HG02763 (cell line): ENCODE data around the gene COMMD7.

Experiments
- ATAC-seq: cut with Tn5 transposase; IDR thresholded peaks from one replicate; pipeline ENCODE4 v1.9.1; 2021; ENCODE audit warnings: mild to moderate bottlenecking, moderate library complexity; ENCODE audit not compliant: unreplicated experiment

COMMD7 gene

DNA sequence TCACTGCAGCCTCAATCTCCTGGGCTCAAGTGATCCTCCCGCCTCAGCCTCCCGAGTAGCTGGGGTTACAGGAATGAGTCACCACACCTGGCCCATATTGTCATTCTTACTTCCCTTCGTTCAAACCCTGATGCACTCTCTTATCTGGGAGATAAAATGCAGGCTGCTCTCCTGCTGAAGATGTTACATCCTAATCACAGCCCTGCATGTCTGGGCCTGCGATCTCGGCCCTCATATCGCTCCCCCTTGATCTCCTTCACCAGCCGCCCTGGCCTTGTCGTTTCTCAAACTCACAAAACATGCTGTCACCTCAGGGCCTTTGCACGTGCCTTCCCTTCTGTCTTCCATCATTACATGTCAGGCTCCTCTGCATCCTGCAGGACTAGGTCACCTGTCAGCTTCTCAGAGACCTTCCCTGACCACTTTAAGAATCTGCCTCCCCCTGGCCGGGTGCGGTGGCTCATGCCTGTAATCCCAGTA lies 60.7 kb downstream of the COMMD7 start:
- no peak for ATAC-seq

- ATAC-seq = no peak
Observed at GRCh38 chr20:32681175-32682084, 61.8 kb downstream of the COMMD7 start.

GRCh38 chr20:32680544-32681174 lies 62.6 kb downstream of the COMMD7 start:
- no peak for ATAC-seq

DNA sequence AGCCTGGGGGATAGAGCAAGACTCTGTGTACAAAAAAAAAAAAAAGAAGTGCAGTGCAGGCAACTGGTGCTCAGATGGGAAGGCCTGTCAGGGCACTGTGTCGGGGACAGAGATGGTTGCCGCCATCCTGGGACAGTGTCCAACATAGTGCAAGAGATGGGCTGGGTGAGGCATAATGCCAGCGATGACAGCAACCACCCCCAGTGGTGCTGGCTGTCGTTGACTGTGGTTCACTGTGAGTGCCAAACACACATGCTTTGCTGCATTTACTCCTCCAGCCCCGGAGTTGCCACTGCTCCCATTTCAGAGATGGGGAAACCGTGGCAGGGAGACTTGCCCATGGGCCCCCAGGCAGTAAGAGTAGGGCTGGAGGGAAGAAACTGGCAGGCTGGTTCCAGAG lies 64.3 kb downstream of the COMMD7 start:
- ATAC-seq = no peak

DNA sequence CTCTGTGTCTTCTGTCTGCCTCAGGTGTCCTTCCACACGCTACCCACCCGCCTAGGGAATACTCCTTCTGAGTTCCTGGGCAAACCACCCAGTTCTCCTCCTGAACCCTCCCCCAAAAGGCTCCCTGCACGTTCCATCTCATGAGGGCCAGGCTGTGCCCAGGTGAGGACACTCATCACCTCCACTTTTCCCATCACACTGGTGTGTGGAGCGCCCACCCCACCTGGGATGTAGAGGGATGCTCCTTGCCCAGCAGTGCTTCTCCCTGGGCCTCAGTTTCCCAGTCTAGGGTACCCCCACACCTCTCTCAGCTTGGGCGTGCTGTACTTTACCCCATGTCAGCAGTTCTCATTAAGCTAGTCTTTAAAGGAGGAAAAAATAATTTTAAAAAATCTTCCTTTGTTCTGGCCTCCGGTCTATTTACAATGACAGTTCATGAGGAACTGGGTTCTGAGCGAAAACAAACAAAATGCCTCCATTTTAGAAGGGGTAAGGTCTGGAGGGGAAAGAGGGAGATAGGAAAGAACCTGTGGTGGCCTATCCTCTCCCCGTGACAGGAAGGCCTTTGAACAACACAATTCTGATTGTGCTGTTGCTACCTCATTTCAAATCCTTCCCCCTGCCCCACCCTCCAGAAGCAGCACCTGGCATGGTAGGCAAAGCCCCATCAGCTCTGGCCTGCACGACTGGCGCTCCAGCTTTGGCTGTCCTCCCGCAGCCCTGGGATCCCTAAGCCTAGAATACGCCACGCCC lies 67.9 kb downstream of the COMMD7 start:
- ATAC-seq = no peak

DNA sequence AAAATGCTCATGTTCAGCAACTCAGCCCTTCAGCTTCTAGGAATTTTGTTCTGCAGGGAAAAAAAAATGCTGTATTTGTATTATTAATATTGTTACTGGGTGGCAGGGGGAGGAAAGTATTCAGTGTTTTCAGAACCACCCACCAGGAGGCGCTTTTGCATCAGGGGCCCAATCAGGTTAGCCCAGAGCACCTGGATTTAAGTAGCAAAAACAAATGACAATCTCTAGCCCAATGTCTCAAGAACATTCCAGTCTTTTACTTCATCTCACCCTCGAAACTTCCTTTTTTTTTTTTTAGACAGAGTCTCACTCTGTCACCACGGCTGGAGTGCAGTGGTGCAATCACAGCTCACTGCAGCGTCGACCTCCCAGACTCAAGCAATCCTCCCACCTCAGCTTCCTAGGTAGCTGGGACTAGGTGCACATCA lies 68.9 kb downstream of the COMMD7 start:
- no peak for ATAC-seq

DNA sequence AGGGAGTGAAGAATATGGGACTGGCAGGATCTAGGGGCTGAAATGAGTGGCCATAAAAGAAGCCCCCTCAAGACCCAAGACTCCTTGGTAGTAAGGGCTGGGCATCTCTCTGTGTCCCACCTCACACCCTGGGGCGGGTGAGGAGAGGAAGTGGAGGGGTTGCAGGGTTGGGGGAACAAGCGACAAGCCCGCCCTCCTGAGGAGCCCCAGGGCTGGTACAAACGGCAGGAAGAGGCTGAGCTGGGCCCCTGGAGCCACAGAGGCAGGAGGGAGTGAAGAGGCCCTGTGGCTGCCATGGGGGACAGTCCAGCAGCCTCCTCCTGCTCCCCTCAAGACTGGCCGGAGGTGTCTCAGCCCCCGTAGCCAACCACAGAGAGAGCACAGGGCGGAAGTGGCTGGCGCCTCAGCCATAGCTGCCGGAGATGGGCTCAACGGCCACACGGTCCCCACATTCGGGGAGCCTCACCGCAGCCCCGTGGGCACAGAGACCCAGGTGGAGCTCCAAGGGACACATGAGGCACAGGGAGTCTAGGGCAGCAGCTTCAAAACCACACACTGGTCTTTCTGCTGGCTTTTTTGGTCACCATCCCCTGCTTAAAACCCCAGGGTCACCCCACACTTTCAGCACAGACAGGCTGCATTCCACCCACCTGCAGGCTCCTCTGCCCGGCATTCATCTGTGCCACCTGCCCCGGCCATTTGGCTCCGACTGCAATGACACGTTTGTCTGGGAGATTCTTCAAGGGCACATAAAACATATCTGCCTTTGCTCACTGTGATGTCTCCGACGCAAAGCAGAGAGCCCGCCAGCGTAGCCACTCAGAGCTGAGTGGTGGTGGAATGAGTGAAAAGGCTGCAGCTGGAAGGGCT lies 70.0 kb downstream of the COMMD7 start:
- ATAC-seq = no peak

- no peak for ATAC-seq
Observed at GRCh38 chr20:32672394-32672981, 70.8 kb downstream of the COMMD7 start.

DNA sequence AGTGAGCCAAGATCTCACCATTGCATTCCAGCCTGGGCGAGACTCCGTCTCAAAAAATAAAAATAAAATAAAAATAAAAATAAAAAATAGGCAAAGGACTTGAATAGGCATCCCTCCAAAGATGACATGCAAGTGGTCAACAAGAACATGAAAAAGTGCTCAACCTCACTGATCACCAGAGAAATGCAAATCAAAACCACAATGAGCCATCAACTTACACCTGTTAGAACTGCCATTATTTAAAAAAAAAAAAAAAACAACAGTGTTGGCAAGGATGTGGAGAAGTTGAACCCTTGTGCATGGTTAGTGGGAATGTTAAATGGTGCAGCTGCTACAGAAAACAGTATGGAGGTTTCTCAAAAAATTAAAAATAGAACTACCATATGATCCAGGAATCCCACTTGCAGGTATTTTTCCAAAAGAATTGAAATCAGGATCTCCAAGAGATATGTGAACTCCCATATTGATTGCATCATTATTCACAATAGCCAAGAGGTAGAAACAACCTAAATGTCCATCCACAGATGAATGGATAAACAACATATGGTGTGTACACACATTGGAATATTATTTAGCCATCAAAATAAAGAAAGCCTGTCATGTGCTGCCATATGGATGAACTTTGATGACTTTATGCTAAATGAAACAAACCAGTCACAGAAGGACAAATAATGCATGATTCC lies 72.4 kb downstream of the COMMD7 start:
- ATAC-seq = peak; percentile 44

- ATAC-seq = no peak
Observed at GRCh38 chr20:32667027-32667426, 76.2 kb downstream of the COMMD7 start.

DNA sequence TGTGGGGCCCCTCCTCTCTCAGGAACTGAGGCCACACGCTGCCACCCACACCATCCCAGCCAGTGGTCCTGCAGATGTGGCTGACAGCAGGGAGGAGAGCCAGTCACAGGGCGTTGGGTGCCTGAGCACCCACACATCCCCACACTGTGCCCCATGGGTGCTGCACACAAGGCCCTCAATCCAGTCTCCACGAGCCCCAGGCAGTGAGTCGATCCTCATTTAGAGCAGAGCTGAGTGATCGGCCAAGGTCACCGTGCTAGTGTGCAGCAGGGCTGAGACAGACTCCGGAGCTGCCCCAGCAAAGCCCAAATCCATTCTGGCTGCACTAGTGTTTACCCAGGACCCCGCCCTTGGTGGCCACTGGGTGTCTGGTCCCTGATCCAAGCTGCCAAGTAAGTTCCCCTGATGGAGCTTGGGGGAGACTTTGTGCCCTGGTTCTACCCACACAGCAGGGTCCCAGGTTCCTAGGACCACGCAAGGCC lies 78.5 kb downstream of the COMMD7 start:
- no peak for ATAC-seq

- no peak for ATAC-seq
Observed at GRCh38 chr20:32664012-32664677, 79.1 kb downstream of the COMMD7 start.

- no peak for ATAC-seq
Observed at GRCh38 chr20:32663335-32664011, 79.8 kb downstream of the COMMD7 start.

- no peak for ATAC-seq
Observed at GRCh38 chr20:32661820-32662528, 81.3 kb downstream of the COMMD7 start.

- ATAC-seq = no peak
Observed at GRCh38 chr20:32660661-32661060, 82.6 kb downstream of the COMMD7 start.

DNA sequence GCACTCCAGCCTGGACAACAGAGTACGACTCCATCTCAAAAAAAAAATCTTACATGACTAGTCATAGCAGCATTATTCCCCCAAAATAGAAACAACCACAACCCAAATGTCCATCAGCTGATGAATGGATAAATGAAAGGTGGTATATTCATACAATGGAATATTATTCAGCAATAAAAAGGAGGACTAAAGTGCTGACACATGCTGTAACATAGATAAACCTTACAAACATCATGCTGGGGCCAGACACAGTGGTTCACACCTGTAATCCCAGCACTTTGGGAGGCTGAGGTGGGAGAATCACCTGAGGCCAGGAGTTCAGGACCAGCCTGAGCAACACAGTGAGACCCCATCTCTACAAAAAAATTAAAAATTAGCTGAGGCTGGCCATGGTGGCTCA lies 86.4 kb downstream of the COMMD7 start:
- no peak for ATAC-seq

- ATAC-seq = no peak
Observed at GRCh38 chr20:32655903-32656512, 87.3 kb downstream of the COMMD7 start.
